HepG2 (cell line): ENCODE data around the gene NFIC. TPM values are rescaled to one million over a fixed set of nuclear protein-coding genes. Genes with fewer than 3 reads are reported as not detected.

Experiments
- ARID2 ChIP-seq: sonication (generic); formaldehyde crosslinking; IDR thresholded peaks from 2 replicates; pipeline ENCODE4 v1.8.1; 2022; ENCODE audit warnings: mild to moderate bottlenecking, missing genetic modification reagents, borderline replicate concordance
- FOXO1 ChIP-seq: sonication (generic); formaldehyde crosslinking; IDR thresholded peaks from 2 replicates; pipeline ENCODE4 v1.4.0; 2020; ENCODE audit warnings: missing genetic modification reagents
- FOXO4 ChIP-seq: sonication (generic); formaldehyde crosslinking; conservative IDR thresholded peaks from 2 replicates; pipeline ENCODE4 v1.8.1; 2023; ENCODE audit warnings: missing genetic modification reagents
- HIC2 ChIP-seq: sonication (generic); formaldehyde crosslinking; IDR thresholded peaks from 2 replicates; pipeline ENCODE4 v1.9.0; 2022; ENCODE audit warnings: low read depth, missing genetic modification reagents
- HMG20A ChIP-seq: IDR thresholded peaks from 2 replicates; pipeline ENCODE4 v1.6.1; 2016; ENCODE audit warnings: borderline replicate concordance
- TARDBP ChIP-seq: sonication (generic); formaldehyde crosslinking; IDR thresholded peaks from 2 replicates; pipeline ENCODE4 v1.8.0; 2022; ENCODE audit warnings: mild to moderate bottlenecking, missing genetic modification reagents
- TBX2 ChIP-seq: sonication (generic); formaldehyde crosslinking; IDR thresholded peaks from 2 replicates; pipeline ENCODE4 v1.5.0; 2020; ENCODE audit warnings: missing genetic modification reagents, mild to moderate bottlenecking, borderline replicate concordance
- ZBTB14 ChIP-seq: sonication (generic); formaldehyde crosslinking; IDR thresholded peaks from 2 replicates; pipeline ENCODE4 v1.4.0; 2020; ENCODE audit warnings: missing genetic modification reagents
- ZFP41 ChIP-seq: sonication (generic); formaldehyde crosslinking; IDR thresholded peaks from 2 replicates; pipeline ENCODE4 v1.4.0; 2020; ENCODE audit warnings: mild to moderate bottlenecking, missing genetic modification reagents, borderline replicate concordance
- ZFP91 ChIP-seq: sonication (generic); formaldehyde crosslinking; IDR thresholded peaks from 2 replicates; pipeline ENCODE4 v1.9.0; 2022; ENCODE audit warnings: missing genetic modification reagents, mild to moderate bottlenecking, borderline replicate concordance
- ZMYM3 ChIP-seq: sonication (generic); formaldehyde crosslinking; IDR thresholded peaks from 2 replicates; pipeline ENCODE4 v1.5.1; 2020; ENCODE audit warnings: mild to moderate bottlenecking, missing genetic modification reagents
- ZNF124 ChIP-seq: sonication (generic); formaldehyde crosslinking; IDR thresholded peaks from 2 replicates; pipeline ENCODE4 v1.4.0; 2020; ENCODE audit warnings: missing genetic modification reagents
- ZNF160 ChIP-seq: sonication (generic); formaldehyde crosslinking; IDR thresholded peaks from 2 replicates; pipeline ENCODE4 v1.8.0; 2022; ENCODE audit warnings: mild to moderate bottlenecking, inconsistent platforms, missing genetic modification reagents
- ZNF24 ChIP-seq: fragments of 450-650 bp; IDR thresholded peaks from 2 replicates; pipeline ENCODE4 v1.6.1; 2017; ENCODE audit warnings: antibody characterized with exemption, mild to moderate bottlenecking
- ZNF274 ChIP-seq: sonication (generic); formaldehyde crosslinking; IDR thresholded peaks from 2 replicates; pipeline ENCODE4 v1.5.1; 2020; ENCODE audit warnings: mild to moderate bottlenecking, missing genetic modification reagents
- ZNF282 ChIP-seq: fragments of 450-650 bp; IDR thresholded peaks from 2 replicates; pipeline ENCODE4 v1.6.1; 2018; ENCODE audit not compliant: partially characterized antibody
- ZNF501 ChIP-seq: sonication (generic); formaldehyde crosslinking; IDR thresholded peaks from 2 replicates; pipeline ENCODE4 v1.5.1; 2020; ENCODE audit warnings: mild to moderate bottlenecking, moderate library complexity, missing genetic modification reagents
- ZNF574 ChIP-seq: sonication (generic); formaldehyde crosslinking; IDR thresholded peaks from 2 replicates; pipeline ENCODE4 v1.4.0; 2020; ENCODE audit warnings: missing genetic modification reagents
- ZNF740 ChIP-seq: sonication (generic); formaldehyde crosslinking; IDR thresholded peaks from 2 replicates; pipeline ENCODE4 v1.4.0; 2020; ENCODE audit warnings: missing genetic modification reagents
- ZNF773 ChIP-seq: sonication (generic); formaldehyde crosslinking; IDR thresholded peaks from 2 replicates; pipeline ENCODE4 v1.4.0; 2020; ENCODE audit warnings: missing genetic modification reagents, borderline replicate concordance
- polyA plus RNA-seq, 8 experiments: library from polyadenylated mRNA; depleted of rRNA in 3 of 8; stranded (reverse) in 7 of 8; unstranded in 1 of 8; fragments of >200 nt; fragmentation: Illumina TruSeq in 4 of 8; extraction: Trizol in 4 of 8; gene quantifications; 2 replicates each; pipeline versions ENCODE4 v1.2.1 to v1.2.3, GENCODE V29; 2011 to 2016; ENCODE audit warnings: low read depth in 4 of 8, missing spikeins in 1 of 8, mixed read lengths in 1 of 8; ENCODE audit not compliant: insufficient read depth in 1 of 8
- total RNA-seq, 5 experiments: library from RNA; depleted of rRNA; stranded (reverse); fragments of >200 nt; fragmentation: Illumina TruSeq; extraction: Trizol; gene quantifications; 2 replicates each; pipeline ENCODE4 v1.2.3, GENCODE V29; 2016; ENCODE audit warnings: low read depth in 1 of 5

The NFIC gene
- total and polyA plus RNA-seq, 2 of the 13 experiments (the other 11 are each of a cell fraction or from before 2014, with no cell fraction given), result 1.3 to 2.5 TPM

- no peak; the same call in 1 of the 2 replicates for TF ChIP-seq FOXO1 (CRISPR knock-in tag)
- TF ChIP-seq HMG20A, result peak; percentile 52; the same call in 1 of the 2 replicates
- TF ChIP-seq FOXO4 (CRISPR knock-in tag), result 0 out of 2 replicates have a peak, but pooled peaks have one; percentile 25
- no peak for TF ChIP-seq ZBTB14 (CRISPR knock-in tag)
- TF ChIP-seq ARID2, result 0 out of 2 replicates have a peak, but pooled peaks have one; percentile 12
- no peak for TF ChIP-seq ZNF160
- TF ChIP-seq TARDBP (CRISPR knock-in tag), result peak; percentile 74; the same call in 1 of the 2 replicates
- peak; percentile 69; the same call in 1 of the 2 replicates for TF ChIP-seq HIC2 (CRISPR knock-in tag)
- TF ChIP-seq ZNF24, result no peak
- no peak for TF ChIP-seq TBX2
- TF ChIP-seq ZNF773 (CRISPR knock-in tag), result no peak
- 0 out of 2 replicates have a peak, but pooled peaks have one; percentile 19 for TF ChIP-seq ZNF124 (CRISPR knock-in tag)
- TF ChIP-seq ZNF282, result no peak
- TF ChIP-seq ZNF274, result no peak
- TF ChIP-seq ZFP91 (CRISPR knock-in tag), result peak; percentile 100
- TF ChIP-seq ZFP41, result no peak
- peak; percentile 18 for TF ChIP-seq ZNF501 (CRISPR knock-in tag)
- TF ChIP-seq ZNF740 (CRISPR knock-in tag), result peak; percentile 51; the same call in 1 of the 2 replicates
- TF ChIP-seq ZMYM3 (CRISPR knock-in tag), result peak; percentile 98
- peak; percentile 75; the same call in 1 of the 2 replicates for TF ChIP-seq ZNF574 (CRISPR knock-in tag)
Measured at GRCh38 chr19:3397266-3398022, 31.1 kb downstream of the NFIC start (continued).
